Stimulated activated memory B cell treated with anti-CD40 and anti-IgM and Interleukin-4, amounts not matched to agents 10 μg/mL and 1 μg/mL and 100 μg/mL, for 72 hours (primary cell): Measurements from ENCODE around the gene LTB4R2.
A peak's percentile ranks its signal among the peaks of the same experiment; 100 is the strongest.

ENCODE experiments used
- ATAC-seq: fragments of 150-1000 bp; cut with Tn5 transposase; 2 replicates; pipeline ENCODE4 v1.10.0; 2021
- H3K27ac Mint-ChIP-seq: one replicate; pipeline ENCODE4 v1.8.0; 2022; ENCODE audit warnings: mild to moderate bottlenecking, mixed read lengths
- H3K27me3 Mint-ChIP-seq: one replicate; pipeline ENCODE4 v1.8.0; 2022; ENCODE audit warnings: mixed read lengths
- H3K36me3 Mint-ChIP-seq: one replicate; pipeline ENCODE4 v1.8.0; 2022; ENCODE audit warnings: mixed read lengths
- H3K4me1 Mint-ChIP-seq: one replicate; pipeline ENCODE4 v1.8.0; 2022; ENCODE audit warnings: mixed read lengths
- H3K4me3 Mint-ChIP-seq: one replicate; pipeline ENCODE4 v1.8.0; 2022; ENCODE audit warnings: mild to moderate bottlenecking, moderate library complexity, mixed read lengths
- H3K9me3 Mint-ChIP-seq: one replicate; pipeline ENCODE4 v1.8.0; 2022; ENCODE audit warnings: mixed read lengths

LTB4R2 gene

DNA sequence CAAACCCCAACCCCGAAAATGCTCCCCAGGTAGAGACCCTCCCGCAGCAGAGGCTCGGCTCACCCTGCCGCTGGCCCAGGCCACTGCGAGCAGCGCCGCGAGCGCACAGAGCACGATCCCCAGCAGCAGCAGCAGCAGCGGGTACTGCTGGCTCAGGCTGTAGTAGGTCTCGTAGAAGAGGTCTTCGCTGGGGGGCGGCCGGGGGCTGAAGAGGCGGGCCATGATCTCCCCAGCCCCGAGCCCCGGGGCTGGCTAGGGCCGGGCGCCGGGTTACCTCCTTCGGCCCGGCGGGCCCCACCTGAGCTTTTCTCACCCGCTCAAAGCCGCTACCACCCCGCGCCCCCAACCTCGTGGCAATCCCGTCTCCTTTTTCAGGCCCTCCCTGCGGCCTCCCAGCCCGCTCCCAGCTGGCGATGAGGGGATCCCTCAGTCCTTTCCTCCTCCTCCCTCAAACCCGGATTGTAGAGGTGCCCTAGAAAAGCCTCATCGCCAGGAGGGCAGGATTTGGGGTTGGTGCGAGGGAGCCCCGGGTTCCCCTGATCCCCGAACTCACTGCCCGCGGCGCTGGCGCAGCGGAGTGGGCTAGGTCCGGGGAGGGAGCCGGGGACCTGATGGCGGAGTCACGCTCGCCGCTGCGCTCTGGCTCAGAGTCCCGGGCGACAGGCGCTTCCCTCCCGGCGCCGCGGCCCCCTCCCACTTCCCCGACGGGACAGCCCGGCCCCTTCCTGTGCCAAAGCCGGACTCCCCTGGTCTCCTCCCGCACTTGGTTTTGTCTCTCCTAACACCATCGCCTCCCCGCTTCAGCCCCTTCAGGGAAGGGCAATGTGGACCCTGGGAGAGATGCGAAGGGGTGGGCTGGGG lies 24.7 kb downstream of the LTB4R2 start, which contains the start of gene ADCY4:
ADCY4 (minus strand) TSS at position 641 of the 861 bp plus-strand sequence; CDS start at position 222, 419 bp downstream.
- no peaks in the 10 kb centered on the region for H3K9me3 Mint-ChIP-seq
- peak; percentile 46 for ATAC-seq
- no peak within 1 kb of the TSS for H3K27ac Mint-ChIP-seq
- peaks cover 64% of the 10 kb centered on the region for H3K4me1 Mint-ChIP-seq
- peaks cover 36% of the 10 kb centered on the region for H3K27me3 Mint-ChIP-seq
- H3K36me3 Mint-ChIP-seq = peaks cover 32% of the 10 kb centered on the region
- peak within 1 kb of the TSS; percentile 33 for H3K4me3 Mint-ChIP-seq

DNA sequence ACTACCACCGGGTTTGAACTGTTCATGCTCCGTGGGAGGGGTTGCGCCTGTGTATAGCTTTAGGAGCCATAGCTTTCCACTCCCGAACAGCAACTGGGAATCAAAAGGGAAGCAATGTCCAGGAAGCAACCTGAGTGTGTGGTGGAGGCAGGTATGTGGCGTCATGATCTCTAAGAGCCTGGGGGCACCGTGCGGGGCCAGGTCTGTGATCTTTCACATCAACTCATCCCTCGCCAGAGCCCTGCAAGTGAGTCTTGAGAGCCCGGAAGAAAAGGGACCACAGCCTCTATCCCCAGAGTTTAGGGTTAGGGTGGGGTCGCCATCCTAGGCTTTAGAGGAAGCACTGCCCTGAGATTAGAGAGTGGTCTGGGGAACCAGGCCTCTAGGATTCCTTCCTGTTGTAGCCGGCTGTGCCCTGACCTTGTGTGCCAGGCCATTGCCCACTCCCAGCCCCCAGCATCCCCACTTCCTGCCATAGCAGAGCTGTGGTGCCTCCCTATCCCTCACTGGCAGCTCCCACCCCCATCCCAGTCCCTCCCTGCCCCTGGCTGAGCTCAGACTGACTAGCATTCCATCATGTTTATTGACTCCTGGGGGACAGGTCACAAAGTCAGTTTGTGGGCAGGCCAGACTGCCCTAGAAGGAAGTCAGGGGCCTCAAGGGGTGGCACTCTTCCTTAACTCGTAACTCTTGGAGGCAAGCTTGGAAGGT lies 25.7 kb downstream of the LTB4R2 start:
- H3K9me3 Mint-ChIP-seq = no peaks in the 10 kb centered on the region
- ATAC-seq = no peak
- H3K27ac Mint-ChIP-seq = no peak overlapping the region
- H3K4me3 Mint-ChIP-seq = no peak overlapping the region
- H3K4me1 Mint-ChIP-seq = peaks cover 69% of the 10 kb centered on the region
- H3K27me3 Mint-ChIP-seq = peaks cover 36% of the 10 kb centered on the region
- peaks cover 32% of the 10 kb centered on the region for H3K36me3 Mint-ChIP-seq

DNA sequence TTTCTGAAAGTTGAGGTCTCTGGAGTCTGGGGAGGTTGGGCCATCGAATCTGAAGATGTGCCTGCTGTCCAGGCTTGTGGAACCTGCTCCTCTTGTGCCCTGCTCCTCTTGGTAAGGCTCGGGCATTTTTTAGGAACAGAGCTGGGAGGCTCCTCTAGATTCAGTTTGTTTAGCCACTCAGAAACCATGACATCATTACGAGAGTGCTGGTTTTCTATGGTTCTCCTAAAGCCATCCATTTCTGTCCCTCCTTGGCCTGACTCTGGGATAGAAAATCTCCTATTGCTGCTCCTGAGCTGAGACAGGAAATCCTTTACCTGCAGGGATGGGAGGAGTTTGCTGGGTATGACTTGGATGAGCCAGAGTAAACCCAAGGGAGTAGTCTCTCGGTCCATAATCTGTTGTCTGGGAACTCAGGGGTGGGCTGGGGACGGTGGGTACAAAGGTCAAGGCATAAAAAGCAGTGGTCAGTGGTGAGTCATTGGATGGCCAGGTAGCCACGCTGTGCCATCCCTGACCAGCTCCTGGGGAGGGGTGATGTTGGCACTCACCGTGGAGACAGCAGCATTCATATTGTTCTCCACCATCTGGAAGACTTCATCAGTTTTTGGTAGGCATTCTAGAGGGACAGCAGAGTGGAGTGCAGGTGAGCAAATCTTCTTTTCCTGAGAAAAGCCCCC lies 27.3 kb downstream of the LTB4R2 start:
- no peak for ATAC-seq
- Mint-ChIP-seq H3K36me3 (peaks cover 32% of the 10 kb centered on the region), H3K4me1 (peaks cover 59% of the 10 kb centered on the region), H3K27ac (no peak overlapping the region), H3K4me3 (no peak overlapping the region), H3K27me3 (peaks cover 32% of the 10 kb centered on the region), H3K9me3 (no peaks in the 10 kb centered on the region)

DNA sequence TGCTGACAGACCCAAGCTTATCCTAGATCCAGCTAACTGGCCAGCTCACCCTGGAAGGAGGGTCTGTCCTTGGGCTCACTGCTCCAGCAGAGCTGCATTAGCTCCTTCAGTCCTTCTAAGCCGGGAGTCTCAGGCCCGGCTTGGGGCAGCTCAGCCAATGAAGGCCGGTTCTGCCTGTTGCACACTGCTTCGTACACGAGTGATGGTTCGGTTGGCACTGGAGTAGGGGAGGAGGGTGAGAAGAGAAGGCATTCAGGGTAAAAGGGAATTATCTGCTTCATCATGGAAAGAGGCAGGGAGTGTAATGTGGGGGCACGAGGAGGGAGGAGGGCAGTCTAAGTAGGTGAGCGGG lies 27.9 kb downstream of the LTB4R2 start:
- ATAC-seq = no peak
- H3K4me1 Mint-ChIP-seq = peaks cover 54% of the 10 kb centered on the region
- no peak overlapping the region for H3K4me3 Mint-ChIP-seq
- peaks cover 32% of the 10 kb centered on the region for H3K36me3 Mint-ChIP-seq
- H3K27ac Mint-ChIP-seq = no peak overlapping the region
- peaks cover 27% of the 10 kb centered on the region for H3K27me3 Mint-ChIP-seq
- no peaks in the 10 kb centered on the region for H3K9me3 Mint-ChIP-seq

DNA sequence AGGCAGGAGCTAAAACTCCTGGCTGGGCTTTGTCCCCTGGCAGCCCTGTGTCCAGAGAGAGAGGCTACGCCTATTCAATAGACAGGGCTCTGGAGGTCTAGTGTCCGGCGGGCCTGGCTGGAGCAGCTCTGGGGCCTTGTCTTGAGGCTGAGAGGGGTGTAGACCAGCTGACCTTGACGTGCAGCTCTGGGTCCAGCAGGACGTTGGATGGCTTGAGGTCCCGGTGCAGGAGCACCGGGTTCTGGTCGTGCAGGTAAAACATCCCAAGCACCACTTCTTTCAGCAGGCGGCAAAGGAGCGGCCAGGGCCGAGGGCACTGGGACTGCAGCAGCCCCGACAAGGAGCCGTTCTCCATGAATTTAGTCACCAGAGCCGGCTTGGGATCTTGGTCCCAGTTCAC lies 28.9 kb downstream of the LTB4R2 start:
- ATAC-seq = no peak
- Mint-ChIP-seq H3K27ac (peak overlapping the region; percentile 92), H3K9me3 (no peaks in the 10 kb centered on the region), H3K4me1 (peaks cover 44% of the 10 kb centered on the region), H3K36me3 (peaks cover 32% of the 10 kb centered on the region), H3K4me3 (peak overlapping the region; percentile 86), H3K27me3 (peaks cover 17% of the 10 kb centered on the region)

DNA sequence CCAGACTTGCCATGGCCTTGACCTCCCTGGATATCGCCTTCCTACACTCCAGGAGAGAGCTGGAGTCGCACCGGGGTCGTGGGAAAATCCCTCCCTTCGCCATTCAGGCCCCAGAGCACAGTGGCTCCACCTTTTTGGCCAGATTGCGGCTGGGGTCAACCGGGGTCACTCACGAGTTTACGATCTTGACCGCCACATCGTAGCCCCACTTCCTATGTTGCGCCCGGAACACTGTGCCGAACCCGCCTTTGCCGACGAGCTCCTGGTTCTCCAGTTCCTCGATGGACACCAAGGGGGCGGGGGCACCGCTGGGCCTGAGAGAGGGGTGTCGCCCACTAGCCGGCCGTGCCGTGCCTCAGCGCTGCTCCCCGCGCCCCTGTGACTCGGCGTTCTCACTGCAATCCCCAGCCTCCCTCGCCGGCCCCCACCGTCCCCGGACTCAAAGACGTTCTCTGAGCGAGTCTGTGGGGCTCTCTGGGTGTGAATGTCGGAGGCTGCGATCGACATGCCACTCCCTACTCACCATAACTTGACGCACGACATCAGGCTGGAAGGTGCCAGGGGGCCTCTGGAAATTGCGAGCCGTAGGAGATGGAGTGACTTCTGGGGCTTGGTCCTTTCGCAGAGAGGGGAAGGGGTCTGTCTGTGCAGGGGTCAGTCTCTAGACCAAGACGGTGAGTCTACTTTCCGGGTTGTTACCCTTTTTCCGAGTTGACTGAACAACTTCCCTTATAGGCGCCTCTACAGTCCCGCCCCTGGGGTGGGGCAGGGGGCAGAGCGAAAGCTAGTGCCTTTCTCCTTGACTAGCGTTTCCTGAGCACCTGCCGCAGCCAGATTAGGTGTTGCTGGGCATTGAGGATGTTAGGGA lies 29.6 kb downstream of the LTB4R2 start, which contains the start of gene RIPK3:
RIPK3 (minus strand) TSS at position 708 of the 868 bp plus-strand sequence; CDS start at position 543, 165 bp downstream.
- H3K36me3 Mint-ChIP-seq = peaks cover 32% of the 10 kb centered on the region
- peak within 1 kb of the TSS; percentile 92 for H3K27ac Mint-ChIP-seq
- peaks cover 10% of the 10 kb centered on the region for H3K27me3 Mint-ChIP-seq
- H3K4me3 Mint-ChIP-seq = peak within 1 kb of the TSS; percentile 86
- H3K9me3 Mint-ChIP-seq = no peaks in the 10 kb centered on the region
- peak; percentile 94 for ATAC-seq
- H3K4me1 Mint-ChIP-seq = peaks cover 37% of the 10 kb centered on the region

DNA sequence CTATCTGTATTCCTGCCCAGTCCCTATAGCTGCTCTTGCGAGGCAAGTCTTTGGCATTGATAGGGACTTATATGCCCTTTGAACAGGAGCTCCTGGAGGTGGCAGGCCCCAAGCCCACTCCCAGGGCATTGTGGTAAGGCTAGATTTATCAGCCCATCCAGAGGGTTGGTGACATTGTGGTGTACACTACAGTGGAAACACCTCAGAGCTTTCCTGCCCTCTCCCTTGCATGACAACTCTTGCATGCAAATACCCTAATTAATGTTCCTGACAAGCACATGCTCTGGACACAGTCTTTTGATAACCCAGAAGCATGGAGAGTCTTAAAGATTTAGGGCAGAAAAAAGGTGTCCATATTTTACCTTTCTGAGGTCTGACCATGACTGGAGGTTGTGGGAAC lies 30.7 kb downstream of the LTB4R2 start:
- no peak overlapping the region for H3K27ac Mint-ChIP-seq
- no peak for ATAC-seq
- peaks cover 10% of the 10 kb centered on the region for H3K27me3 Mint-ChIP-seq
- H3K36me3 Mint-ChIP-seq = peaks cover 26% of the 10 kb centered on the region
- peaks cover 28% of the 10 kb centered on the region for H3K4me1 Mint-ChIP-seq
- no peaks in the 10 kb centered on the region for H3K9me3 Mint-ChIP-seq
- H3K4me3 Mint-ChIP-seq = no peak overlapping the region

DNA sequence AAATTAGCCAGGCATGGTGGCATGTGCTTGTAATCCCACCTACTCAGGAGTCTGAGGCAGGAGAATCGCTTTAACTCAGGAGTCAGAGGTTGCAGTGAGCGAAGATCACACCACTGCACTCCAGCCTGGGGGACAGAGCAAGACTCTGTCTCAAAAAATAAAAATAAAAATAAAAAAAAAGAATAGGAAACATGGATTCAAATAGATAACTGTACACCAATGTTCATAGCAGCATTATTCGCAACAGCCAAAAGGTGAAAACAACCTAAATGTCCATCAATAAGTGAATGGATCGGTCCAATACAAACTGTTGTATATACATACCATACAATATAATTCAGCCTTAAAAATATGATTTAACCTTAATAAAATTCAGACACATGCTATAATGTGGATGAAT lies 32.9 kb downstream of the LTB4R2 start:
- no peaks in the 10 kb centered on the region for H3K9me3 Mint-ChIP-seq
- H3K4me3 Mint-ChIP-seq = no peak overlapping the region
- no peak for ATAC-seq
- H3K27ac Mint-ChIP-seq = no peak overlapping the region
- peaks cover 5% of the 10 kb centered on the region for H3K36me3 Mint-ChIP-seq
- H3K4me1 Mint-ChIP-seq = peaks cover 25% of the 10 kb centered on the region
- peaks cover 27% of the 10 kb centered on the region for H3K27me3 Mint-ChIP-seq

DNA sequence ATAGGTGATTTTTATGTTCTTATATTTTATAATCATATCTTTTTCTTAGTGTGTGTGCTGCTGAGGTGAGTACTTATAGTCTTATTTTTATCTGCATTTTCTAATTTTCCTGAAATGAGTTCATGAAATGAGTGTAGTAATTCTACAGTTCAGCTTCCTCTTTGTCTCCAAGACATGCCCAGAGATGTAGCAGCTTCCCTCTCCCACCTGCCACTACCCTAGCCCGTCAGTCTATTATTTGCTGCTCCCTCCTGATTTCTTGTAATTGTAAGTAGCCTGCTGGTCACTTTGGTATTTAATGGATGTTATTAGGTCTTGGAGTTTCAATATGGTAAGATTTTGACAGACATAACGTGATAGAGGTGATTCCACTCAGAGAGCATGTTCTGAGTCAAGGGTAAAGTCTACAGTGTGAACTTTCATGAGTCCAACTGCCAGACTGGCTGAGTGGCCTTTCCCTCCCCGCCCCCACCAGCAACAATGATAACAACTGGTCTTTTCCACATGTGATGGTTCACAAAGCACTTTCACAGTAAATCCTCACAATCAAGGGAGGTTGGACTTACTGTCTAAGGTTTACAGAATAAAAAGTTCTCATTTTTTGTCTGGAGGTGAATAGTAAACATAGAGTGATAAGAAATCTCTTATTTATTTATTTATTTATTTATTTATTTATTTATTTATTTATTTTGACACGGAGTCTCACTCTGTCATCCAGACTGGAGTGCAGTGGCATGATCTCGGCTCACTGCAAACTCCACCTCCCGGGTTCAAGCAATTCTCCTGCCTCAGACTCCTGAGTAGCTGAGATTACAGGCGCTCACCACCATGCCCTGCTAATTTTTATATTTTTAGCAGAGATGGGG lies 34.1 kb downstream of the LTB4R2 start:
- no peak overlapping the region for H3K27ac Mint-ChIP-seq
- no peak overlapping the region for H3K4me3 Mint-ChIP-seq
- no peak for ATAC-seq
- no peaks in the 10 kb centered on the region for H3K9me3 Mint-ChIP-seq
- peaks cover 29% of the 10 kb centered on the region for H3K27me3 Mint-ChIP-seq
- peaks cover 14% of the 10 kb centered on the region for H3K4me1 Mint-ChIP-seq
- H3K36me3 Mint-ChIP-seq = no peaks in the 10 kb centered on the region

DNA sequence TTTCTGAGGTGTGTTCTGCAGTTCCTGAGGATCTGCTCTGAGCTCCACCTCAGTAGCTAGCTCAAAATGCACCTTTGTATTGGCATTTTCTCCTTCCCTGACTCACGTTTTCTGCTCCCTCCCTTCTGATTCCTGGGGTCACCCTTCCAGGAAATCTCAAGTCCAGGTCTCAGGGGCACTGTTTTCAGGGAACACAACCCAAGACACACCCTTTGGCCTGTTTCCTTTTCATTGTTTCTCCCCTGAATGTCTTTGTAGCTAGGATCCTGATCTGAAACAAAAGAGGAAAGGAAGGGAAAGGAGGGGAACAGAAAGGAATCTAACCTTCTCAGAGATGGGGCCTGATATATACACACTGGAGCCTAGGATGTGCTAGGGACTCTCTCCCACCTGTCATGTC lies 37.2 kb downstream of the LTB4R2 start:
- H3K36me3 Mint-ChIP-seq = no peaks in the 10 kb centered on the region
- no peaks in the 10 kb centered on the region for H3K9me3 Mint-ChIP-seq
- no peak overlapping the region for H3K27ac Mint-ChIP-seq
- no peaks in the 10 kb centered on the region for H3K4me1 Mint-ChIP-seq
- H3K27me3 Mint-ChIP-seq = peaks cover 57% of the 10 kb centered on the region
- no peak overlapping the region for H3K4me3 Mint-ChIP-seq
- no peak for ATAC-seq

DNA sequence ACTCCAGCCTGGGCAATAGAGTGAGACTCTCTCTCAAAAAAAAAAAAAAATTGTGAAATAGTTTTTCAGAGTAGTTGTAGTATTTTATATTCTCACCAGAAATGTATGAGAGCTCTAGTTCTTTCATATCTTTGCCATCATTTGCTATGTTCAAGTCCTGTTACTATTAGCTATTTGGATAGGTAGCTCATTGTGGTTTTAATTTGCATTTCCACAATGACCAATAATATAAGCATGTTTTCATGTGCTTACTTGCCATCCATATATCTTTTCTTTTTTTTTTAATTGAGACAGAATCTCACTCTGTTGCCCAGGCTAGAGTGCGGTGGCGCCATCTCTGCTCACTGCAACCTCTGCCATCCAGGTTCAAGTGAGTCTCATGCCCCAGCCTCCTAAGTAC lies 38.2 kb downstream of the LTB4R2 start:
- H3K4me3 Mint-ChIP-seq = no peak overlapping the region
- no peak for ATAC-seq
- no peaks in the 10 kb centered on the region for H3K36me3 Mint-ChIP-seq
- H3K9me3 Mint-ChIP-seq = no peaks in the 10 kb centered on the region
- no peak overlapping the region for H3K27ac Mint-ChIP-seq
- H3K4me1 Mint-ChIP-seq = no peaks in the 10 kb centered on the region
- peaks cover 67% of the 10 kb centered on the region for H3K27me3 Mint-ChIP-seq

DNA sequence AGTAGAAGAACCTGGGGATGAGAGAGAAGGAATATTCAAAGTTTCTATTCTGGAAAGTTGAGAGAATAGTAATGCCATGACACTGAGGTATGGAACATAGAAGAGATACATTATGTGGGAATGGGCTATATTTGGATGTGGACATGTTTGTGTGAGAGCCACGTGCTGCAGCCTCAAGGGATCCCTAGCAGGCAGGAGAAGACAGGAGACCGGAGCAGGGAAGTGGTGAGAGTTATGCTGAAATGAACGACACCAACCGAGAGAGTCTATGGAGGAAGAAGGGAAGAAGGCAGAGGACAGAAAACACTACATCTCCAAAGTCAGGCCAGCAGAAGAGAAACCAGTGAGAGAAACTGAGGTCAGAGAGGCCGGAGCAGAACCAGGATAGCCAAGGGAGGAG lies 39.8 kb downstream of the LTB4R2 start:
- Mint-ChIP-seq H3K4me3 (no peak overlapping the region), H3K9me3 (no peaks in the 10 kb centered on the region), H3K4me1 (peaks cover 5% of the 10 kb centered on the region), H3K27ac (no peak overlapping the region), H3K27me3 (peaks cover 80% of the 10 kb centered on the region), H3K36me3 (no peaks in the 10 kb centered on the region)
- no peak for ATAC-seq

DNA sequence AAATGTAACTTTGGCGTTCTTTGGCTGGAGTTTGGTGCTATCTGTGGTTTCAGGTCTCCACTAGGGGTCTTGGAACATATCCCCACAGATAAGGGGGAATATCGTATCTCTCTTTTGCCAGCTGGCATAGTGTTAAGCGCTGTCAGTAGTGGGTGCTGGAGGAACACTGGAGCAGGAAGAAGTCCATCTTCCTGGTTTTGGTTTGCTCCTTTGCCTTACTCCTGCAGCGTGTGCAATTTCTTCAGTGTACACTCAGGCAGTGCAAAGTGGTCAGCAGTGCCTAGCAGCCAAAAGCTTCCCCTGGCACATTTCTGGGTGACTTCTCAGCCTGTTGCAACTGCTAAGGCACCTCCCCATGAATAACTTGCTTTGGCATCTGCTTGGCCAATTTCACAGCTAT lies 41.6 kb downstream of the LTB4R2 start:
- Mint-ChIP-seq H3K4me3 (no peak overlapping the region), H3K9me3 (no peaks in the 10 kb centered on the region), H3K27me3 (peaks cover 63% of the 10 kb centered on the region), H3K27ac (no peak overlapping the region), H3K4me1 (peaks cover 5% of the 10 kb centered on the region), H3K36me3 (no peaks in the 10 kb centered on the region)
- ATAC-seq = no peak
